IMR-90 (cell line): ENCODE measurements around the gene CDK11A. TPM values are rescaled to one million over a fixed set of nuclear protein-coding genes. Genes with fewer than 3 reads are reported as not detected.

Experiments used
- ATAC-seq: fragments of 200-7000 bp; cut with Tn5 transposase; 2 replicates; pipeline ENCODE4 v1.9.1; 2020; ENCODE audit warnings: low read depth, mild to moderate bottlenecking, moderate library complexity
- BruUV-seq: library from RNA; stranded (reverse); fragments of 400-500 nt; replicated peaks from 2 replicates; lab custom pipeline; 2021; lab: Mats Ljungman, UMichigan
- CTCF ChIA-PET: fragments of 300-600 bp; formaldehyde crosslinking; extraction: SDS; loops from one replicate; lab custom pipeline; 2021; ENCODE audit warnings: antibody characterized with exemption; lab: Yijun Ruan, JAX
- POLR2A ChIA-PET: fragments of 300-600 bp; sonication (Branson Sonifier 250); formaldehyde crosslinking; loops from one replicate; lab custom pipeline; 2022; ENCODE audit warnings: antibody characterized with exemption; ENCODE audit not compliant: unreplicated experiment; lab: Charles Lee
- DNase-seq: peaks from one replicate; pipeline ENCODE4 v3.0.0; 2013
- H2AFZ ChIP-seq: replicated peaks from 2 replicates; pipeline ENCODE3; 2013; ENCODE audit warnings: low read length, mild to moderate bottlenecking; ENCODE audit not compliant: poor library complexity
- H2AK5ac ChIP-seq: 2 replicates; pipeline ENCODE4 v1.6.1; 2013; ENCODE audit warnings: low read depth, low read length, inconsistent platforms
- H2AK9ac ChIP-seq: replicated peaks from 2 replicates; pipeline ENCODE3; 2013; ENCODE audit warnings: mild to moderate bottlenecking, low read depth, low read length, moderate library complexity; ENCODE audit not compliant: poor library complexity
- H2BK120ac ChIP-seq: 2 replicates; pipeline ENCODE4 v1.6.1; 2013; ENCODE audit warnings: low read depth, low read length, inconsistent platforms
- H2BK15ac ChIP-seq: 3 replicates; pipeline ENCODE4 v1.6.1; 2013; ENCODE audit warnings: low read depth, low read length, inconsistent platforms
- H2BK20ac ChIP-seq: 2 replicates; pipeline ENCODE4 v1.6.1; 2013; ENCODE audit warnings: low read depth, mild to moderate bottlenecking, inconsistent platforms, low read length, moderate library complexity
- H2BK5ac ChIP-seq: 2 replicates; pipeline ENCODE4 v1.6.1; 2013; ENCODE audit warnings: mild to moderate bottlenecking, low read depth, low read length, inconsistent platforms; ENCODE audit not compliant: poor library complexity, severe bottlenecking
- H3K14ac ChIP-seq: replicated peaks from 2 replicates; pipeline ENCODE4 v1.6.1; 2013; ENCODE audit warnings: low read depth, low read length, inconsistent platforms
- H3K18ac ChIP-seq: 2 replicates; pipeline ENCODE4 v1.6.1; 2013; ENCODE audit warnings: low read depth, low read length, control low read depth
- H3K23ac ChIP-seq: 2 replicates; pipeline ENCODE4 v1.6.1; 2013; ENCODE audit warnings: low read depth, low read length, inconsistent platforms
- H3K27ac ChIP-seq: 2 replicates; pipeline ENCODE4 v1.5.1; 2013; ENCODE audit warnings: mild to moderate bottlenecking, control low read depth, low read length; ENCODE audit not compliant: insufficient read depth
- H3K27me3 ChIP-seq: 2 replicates; pipeline ENCODE4 v1.6.1; 2013; ENCODE audit warnings: low read length; ENCODE audit not compliant: control insufficient read depth, insufficient read depth
- H3K36me3 ChIP-seq: 2 replicates; pipeline ENCODE4 v1.6.1; 2013; ENCODE audit warnings: low read length, mixed read lengths; ENCODE audit not compliant: control insufficient read depth, insufficient read depth
- H3K4ac ChIP-seq: 2 replicates; pipeline ENCODE4 v1.6.1; 2013; ENCODE audit warnings: low read depth, low read length, inconsistent platforms
- H3K4me1 ChIP-seq: 2 replicates; pipeline ENCODE4 v1.6.1; 2013; ENCODE audit warnings: low read length, mixed read lengths; ENCODE audit not compliant: control insufficient read depth, insufficient read depth
- H3K4me2 ChIP-seq: 2 replicates; pipeline ENCODE4 v1.6.1; 2013; ENCODE audit warnings: low read depth, mild to moderate bottlenecking, control low read depth, low read length, moderate library complexity
- H3K4me3 ChIP-seq: 2 replicates; pipeline ENCODE4 v1.5.1; 2013; ENCODE audit warnings: low read depth, mild to moderate bottlenecking, control low read depth, low read length, moderate library complexity; ENCODE audit not compliant: insufficient read depth
- H3K56ac ChIP-seq: 2 replicates; pipeline ENCODE4 v1.6.1; 2013; ENCODE audit warnings: low read length, inconsistent platforms; ENCODE audit not compliant: insufficient read depth; ENCODE audit errors: extremely low read depth
- H3K79me1 ChIP-seq, 2 experiments: 2 replicates each; pipeline ENCODE4 v1.6.1; 2013; ENCODE audit warnings: low read length in 2 of 2, inconsistent platforms in 1 of 2, low read depth in 1 of 2
- H3K9ac ChIP-seq: 2 replicates; pipeline ENCODE4 v1.6.1; 2013; ENCODE audit warnings: low read depth, low read length, control low read depth
- H3K9me1 ChIP-seq: 2 replicates; pipeline ENCODE4 v1.6.1; 2013; ENCODE audit warnings: low read length, inconsistent platforms; ENCODE audit not compliant: insufficient read depth
- H3K9me3 ChIP-seq: 2 replicates; pipeline ENCODE4 v1.6.1; 2013; ENCODE audit warnings: low read length; ENCODE audit not compliant: control insufficient read depth, insufficient read depth
- H4K20me1 ChIP-seq: 2 replicates; pipeline ENCODE4 v1.6.1; 2013; ENCODE audit warnings: low read length, inconsistent platforms; ENCODE audit not compliant: insufficient read depth
- H4K5ac ChIP-seq: 2 replicates; pipeline ENCODE4 v1.6.1; 2013; ENCODE audit warnings: mild to moderate bottlenecking, low read depth, low read length, control low read depth
- H4K8ac ChIP-seq, 2 experiments: 2 replicates each; pipeline ENCODE4 v1.6.1; 2013; ENCODE audit warnings: low read depth in 2 of 2, low read length in 2 of 2, control low read depth in 1 of 2, inconsistent platforms in 1 of 2
- H4K91ac ChIP-seq: 2 replicates; pipeline ENCODE4 v1.6.1; 2013; ENCODE audit warnings: low read depth, low read length, inconsistent platforms; ENCODE audit not compliant: insufficient read depth
- BHLHE40 ChIP-seq: fragments of 150-350 bp; IDR thresholded peaks from 2 replicates; pipeline ENCODE4 v1.6.1; 2016; ENCODE audit warnings: mild to moderate bottlenecking, low read depth, low read length
- CEBPB ChIP-seq: IDR thresholded peaks from 2 replicates; pipeline ENCODE4 v1.6.1; 2012; ENCODE audit warnings: low read depth, low read length, improper control_type of control experiment
- CHD1 ChIP-seq: IDR thresholded peaks from 2 replicates; pipeline ENCODE4 v1.6.1; 2012; ENCODE audit warnings: low read depth, low read length, improper control_type of control experiment
- FOS ChIP-seq: fragments of 150-350 bp; IDR thresholded peaks from 2 replicates; pipeline ENCODE4 v1.6.1; 2016; ENCODE audit warnings: low read depth, low read length
- MAZ ChIP-seq: IDR thresholded peaks from 2 replicates; pipeline ENCODE4 v1.6.1; 2012; ENCODE audit warnings: low read depth, mild to moderate bottlenecking, low read length, improper control_type of control experiment, moderate library complexity, borderline replicate concordance
- MXI1 ChIP-seq: IDR thresholded peaks from 2 replicates; pipeline ENCODE4 v1.6.1; 2012; ENCODE audit warnings: low read depth, mild to moderate bottlenecking, low read length, moderate library complexity, borderline replicate concordance
- NFE2L2 ChIP-seq: fragments of 150-350 bp; IDR thresholded peaks from 2 replicates; pipeline ENCODE4 v1.6.1; 2016; ENCODE audit warnings: low read depth, mild to moderate bottlenecking, low read length
- POLR2A ChIP-seq: IDR thresholded peaks from 2 replicates; pipeline ENCODE4 v1.6.1; 2012; ENCODE audit warnings: mild to moderate bottlenecking, low read depth, low read length
- RAD21 ChIP-seq: IDR thresholded peaks from 2 replicates; pipeline ENCODE4 v1.6.1; 2012; ENCODE audit warnings: low read length, improper control_type of control experiment
- RCOR1 ChIP-seq: IDR thresholded peaks from 2 replicates; pipeline ENCODE4 v1.6.1; 2012; ENCODE audit warnings: mild to moderate bottlenecking, low read length, improper control_type of control experiment; ENCODE audit not compliant: insufficient replicate concordance
- RFX5 ChIP-seq: IDR thresholded peaks from 2 replicates; pipeline ENCODE4 v1.8.0; 2012; ENCODE audit warnings: low read depth, mild to moderate bottlenecking, low read length, moderate library complexity
- SMC3 ChIP-seq: fragments of 150-350 bp; IDR thresholded peaks from 2 replicates; pipeline ENCODE4 v1.6.1; 2016; ENCODE audit warnings: low read depth, mild to moderate bottlenecking, antibody characterized with exemption, low read length, moderate library complexity
- USF2 ChIP-seq: fragments of 150-350 bp; IDR thresholded peaks from 2 replicates; pipeline ENCODE4 v1.6.1; 2017; ENCODE audit warnings: mild to moderate bottlenecking, antibody characterized with exemption, low read length, low read depth
- WGBS, 2 experiments: methylation state at CpG; one replicate each; pipeline versions ENCODE4 v1.1.5 to v1.1.7; 2013; ENCODE audit warnings: missing lambda C conversion rate in 2 of 2; ENCODE audit not compliant: insufficient read length in 1 of 2; ENCODE audit errors: extremely low coverage in 2 of 2; 5-methylcytosine and 5-hydroxymethylcytosine counted together
- dilution Hi-C: fragments of 300-500 bp; cut with HindIII; formaldehyde crosslinking; loops from one replicate; pipeline ENCODE4 v1.14.3; 2018; ENCODE audit warnings: low sequenced_read_pairs; ENCODE audit not compliant: unreplicated experiment
- in situ Hi-C: fragments of 300-500 bp; cut with MboI; formaldehyde crosslinking; loops from 3 replicates; pipeline ENCODE4 v1.14.3; 2019; ENCODE audit warnings: low sequenced_read_pairs, inconsistent platforms, mixed read lengths
- intact Hi-C: fragments of 100-400 bp; cut with micrococcal nuclease; formaldehyde crosslinking; loops from 2 replicates; pipeline ENCODE4 v1.10.0; 2022
- polyA plus RNA-seq, 3 experiments: library from polyadenylated mRNA; depleted of rRNA; stranded (reverse); fragments of >200 nt; gene quantifications; 2 replicates each; pipeline ENCODE4 v1.2.3, GENCODE V29; 2012; ENCODE audit warnings: low replicate concordance in 1 of 3
- total RNA-seq: library from RNA; depleted of rRNA; stranded (reverse); fragments of >200 nt; gene quantifications from 2 replicates; pipeline ENCODE4 v1.2.3, GENCODE V29; 2012

Gene CDK11A
- total and polyA plus RNA-seq, 2 of the 4 experiments (the other 2 are of a cell fraction): 1.8 to 20.0 TPM

DNA sequence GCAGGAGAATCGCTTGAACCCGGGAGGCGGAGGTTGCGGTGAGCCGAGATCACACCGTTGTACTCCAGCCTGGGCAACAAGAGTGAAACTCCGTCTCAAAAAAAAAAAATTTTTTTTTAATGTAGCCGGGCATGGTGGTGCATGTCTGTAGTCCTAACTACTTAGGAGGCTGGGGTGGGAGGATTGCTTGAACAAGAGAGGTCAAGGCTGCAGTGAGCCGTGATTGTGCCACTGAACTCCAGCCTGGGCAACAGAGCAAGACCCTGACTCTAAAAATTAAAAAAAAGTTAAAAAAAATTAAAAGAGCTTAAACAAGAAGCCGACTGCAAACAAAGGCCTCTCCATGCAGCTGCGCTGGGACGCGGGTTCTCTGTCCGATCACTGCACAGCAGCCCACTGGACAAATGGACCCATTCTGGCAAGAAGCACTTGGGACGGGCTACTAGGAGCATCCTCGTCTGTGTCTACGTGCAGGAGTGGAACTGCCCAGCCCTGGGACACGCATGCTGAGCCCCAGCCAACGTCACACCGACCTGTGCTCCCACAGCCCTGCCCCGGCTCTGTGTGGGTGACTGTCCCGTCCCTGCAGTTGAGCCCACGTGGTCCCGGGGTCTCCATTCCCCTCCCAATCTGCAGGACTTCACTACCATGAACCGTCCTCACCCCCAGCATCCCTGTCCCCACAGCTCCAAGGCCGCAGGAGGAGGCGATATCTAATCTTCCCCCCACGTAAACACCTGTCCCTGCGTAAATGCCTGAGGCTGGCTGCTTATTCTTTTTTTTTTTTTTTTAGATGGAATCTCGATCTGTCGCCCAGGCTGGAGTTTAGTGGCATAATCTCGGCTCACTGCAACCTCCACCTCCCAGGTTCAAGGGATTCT lies 43.9 kb downstream of the CDK11A start:
- no peak for ATAC-seq
- no peak overlapping the region for H2BK20ac ChIP-seq
- no peak overlapping the region for H3K56ac ChIP-seq
- ChIA-PET POLR2A (no interaction called here), CTCF (interaction anchor here (0.7 kb wide), 1 partner anchor 391 kb away, joined by 6 read pairs; no protein-coding TSS in a partner anchor)
- no peak overlapping the region for H3K9ac ChIP-seq
- no peaks in the 10 kb centered on the region for H3K9me3 ChIP-seq
- 96% methylated on average over 16 of the region's 32 CpGs; no CpG with 5 or more reads in 1 of the 2 experiments for WGBS, 2 experiments
- dilution Hi-C loops (no loop called here), in situ Hi-C loops (no loop called here), intact Hi-C loops (no loop called here)
- BruUV-seq: no TSS peak
- no peak overlapping the region for H3K4ac ChIP-seq
- H3K79me1 ChIP-seq: peaks cover 18 to 60% of the 10 kb centered on the region in 2 experiments
- H2BK15ac ChIP-seq: no peak overlapping the region
- no peaks in the 10 kb centered on the region for H3K27me3 ChIP-seq
- H2AK9ac ChIP-seq: no peak overlapping the region
- no peak overlapping the region for H3K14ac ChIP-seq
- no peak overlapping the region for H4K8ac ChIP-seq
- no peak overlapping the region for H2AFZ ChIP-seq
- H2AK5ac ChIP-seq: no peak overlapping the region
- no peak for TF ChIP-seq MXI1
- no peak for TF ChIP-seq POLR2A
- no peak for TF ChIP-seq SMC3
- TF ChIP-seq FOS: no peak
- no peak for TF ChIP-seq RFX5
- TF ChIP-seq RCOR1: no peak
- no peak for TF ChIP-seq NFE2L2
- no peak for TF ChIP-seq MAZ
- TF ChIP-seq RAD21: no peak
- TF ChIP-seq CHD1: no peak
- TF ChIP-seq CEBPB: no peak
- no peak for TF ChIP-seq USF2
- no peak for TF ChIP-seq BHLHE40
- no peak overlapping the region for H3K23ac ChIP-seq
- no peak overlapping the region for H4K91ac ChIP-seq
- no peak overlapping the region for H2BK5ac ChIP-seq
- peaks cover 21% of the 10 kb centered on the region for H3K36me3 ChIP-seq
- no peak overlapping the region for H2BK120ac ChIP-seq
- H4K20me1 ChIP-seq: peaks cover 39% of the 10 kb centered on the region
- H3K18ac ChIP-seq: no peak overlapping the region
- peaks cover 2% of the 10 kb centered on the region; the same call in 1 of the 2 replicates for H3K4me1 ChIP-seq
- H3K27ac ChIP-seq: no peak overlapping the region
- H4K5ac ChIP-seq: no peak overlapping the region
- H3K9me1 ChIP-seq: peaks cover 9% of the 10 kb centered on the region; the same call in 1 of the 2 replicates
- no peak overlapping the region for H3K4me3 ChIP-seq
- DNase-seq: no peak
- H3K4me2 ChIP-seq: no peak overlapping the region
